NB4 (cell line): Measurements from ENCODE around the gene CHD9NB.

Experiments used
- TF ChIP-seq, protein P1 (sequence below): IDR thresholded peaks from one replicate; pipeline ENCODE4 v1.5.1; 2012; ENCODE audit warnings: low read depth, low read length
- TF ChIP-seq, protein P2 (sequence below): IDR thresholded peaks from 2 replicates; pipeline ENCODE4 v1.6.1; 2011; ENCODE audit warnings: low read depth, low read length

DNA sequence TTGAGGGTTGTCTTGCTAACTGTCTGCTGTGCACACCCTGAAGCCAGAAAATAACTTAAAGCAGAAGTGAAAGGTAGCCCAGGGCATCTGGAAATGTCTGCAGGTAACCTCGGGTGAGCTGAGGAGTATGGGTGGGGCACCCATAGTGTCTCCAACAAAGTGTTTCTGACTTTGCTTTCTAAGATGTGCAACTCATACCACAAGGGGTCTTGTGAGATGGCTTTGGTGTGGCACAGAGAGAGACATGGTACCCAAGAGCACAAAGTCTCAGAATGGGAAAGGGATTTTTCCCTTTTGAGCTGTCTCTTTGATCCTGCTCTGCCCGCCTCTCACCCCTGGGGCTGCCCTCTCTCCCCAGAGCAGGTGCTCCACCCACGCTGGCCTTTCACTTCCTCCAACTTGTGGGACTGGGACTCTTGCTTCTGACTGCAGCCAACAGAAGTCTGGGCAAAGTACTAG is 9.0 kb upstream of the CHD9NB start:
- TF ChIP-seq, protein P1, sequence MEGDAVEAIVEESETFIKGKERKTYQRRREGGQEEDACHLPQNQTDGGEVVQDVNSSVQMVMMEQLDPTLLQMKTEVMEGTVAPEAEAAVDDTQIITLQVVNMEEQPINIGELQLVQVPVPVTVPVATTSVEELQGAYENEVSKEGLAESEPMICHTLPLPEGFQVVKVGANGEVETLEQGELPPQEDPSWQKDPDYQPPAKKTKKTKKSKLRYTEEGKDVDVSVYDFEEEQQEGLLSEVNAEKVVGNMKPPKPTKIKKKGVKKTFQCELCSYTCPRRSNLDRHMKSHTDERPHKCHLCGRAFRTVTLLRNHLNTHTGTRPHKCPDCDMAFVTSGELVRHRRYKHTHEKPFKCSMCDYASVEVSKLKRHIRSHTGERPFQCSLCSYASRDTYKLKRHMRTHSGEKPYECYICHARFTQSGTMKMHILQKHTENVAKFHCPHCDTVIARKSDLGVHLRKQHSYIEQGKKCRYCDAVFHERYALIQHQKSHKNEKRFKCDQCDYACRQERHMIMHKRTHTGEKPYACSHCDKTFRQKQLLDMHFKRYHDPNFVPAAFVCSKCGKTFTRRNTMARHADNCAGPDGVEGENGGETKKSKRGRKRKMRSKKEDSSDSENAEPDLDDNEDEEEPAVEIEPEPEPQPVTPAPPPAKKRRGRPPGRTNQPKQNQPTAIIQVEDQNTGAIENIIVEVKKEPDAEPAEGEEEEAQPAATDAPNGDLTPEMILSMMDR, result no peak
- TF ChIP-seq, protein P2, sequence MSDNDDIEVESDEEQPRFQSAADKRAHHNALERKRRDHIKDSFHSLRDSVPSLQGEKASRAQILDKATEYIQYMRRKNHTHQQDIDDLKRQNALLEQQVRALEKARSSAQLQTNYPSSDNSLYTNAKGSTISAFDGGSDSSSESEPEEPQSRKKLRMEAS, result no peak
